ENCODE results near the gene RNGTT. TPM values are rescaled to one million over a fixed set of nuclear protein-coding genes. Genes with fewer than 3 reads are reported as not detected.

RNGTT gene
- total and polyA plus RNA-seq, 10 of the 15 experiments (the other 5 are each of a cell fraction or from before 2014, with no cell fraction given) = 7.7 to 30.4 (median 22.2) TPM

- no peak for TF ChIP-seq PRDM15 (CRISPR knock-in tag; IDR thresholded peaks at IDR 0.05)
- TF ChIP-seq JUNB (IDR thresholded peaks at IDR 0.05) = 0 out of 2 replicates have a peak, but pooled peaks have one; percentile 22
- TF ChIP-seq BRCA1 (IDR thresholded peaks at IDR 0.05; ENCODE audit: low read depth, low read length) = no peak
- TF ChIP-seq TCF12 (IDR thresholded peaks at IDR 0.05; ENCODE audit: low read depth, low read length) = no peak
- TF ChIP-seq USF2 (IDR thresholded peaks at IDR 0.05; ENCODE audit: borderline replicate concordance, low read depth, low read length) = no peak; the same call in 1 of the 2 replicates
- no peak for TF ChIP-seq STAT1 (conservative IDR thresholded peaks at IDR 0.05)
- no peak for TF ChIP-seq PAX8 (IDR thresholded peaks at IDR 0.05)
- 0 out of 2 replicates have a peak, but pooled peaks have one; percentile 73 for TF ChIP-seq CBX5 (IDR thresholded peaks at IDR 0.05; ENCODE audit: low read depth)
- peak; percentile 47; the same call in 1 of the 2 replicates for TF ChIP-seq ZNF592 (IDR thresholded peaks at IDR 0.05)
- peak; percentile 86 for TF ChIP-seq NFIC (IDR thresholded peaks at IDR 0.05; ENCODE audit: low read depth, low read length)
- no peak for TF ChIP-seq PML (IDR thresholded peaks at IDR 0.05; ENCODE audit: low read length)
- no peak for TF ChIP-seq KLF5 (IDR thresholded peaks at IDR 0.05; ENCODE audit: partially characterized antibody)
- TF ChIP-seq RUNX3 (IDR thresholded peaks at IDR 0.05; ENCODE audit: low read length) = peak; percentile 96
- TF ChIP-seq ATF7 (IDR thresholded peaks at IDR 0.05; ENCODE audit: low read depth) = peak; percentile 94
- 0 out of 2 replicates have a peak, but pooled peaks have one; percentile 36 for TF ChIP-seq IRF4 (IDR thresholded peaks at IDR 0.05; ENCODE audit: low read depth, low read length)
- TF ChIP-seq CBFB (IDR thresholded peaks at IDR 0.05; ENCODE audit: low read depth) = peak; percentile 52; the same call in 1 of the 2 replicates
- TF ChIP-seq TBL1XR1 (IDR thresholded peaks at IDR 0.05; ENCODE audit: low read depth, low read length) = peak; percentile 76; the same call in 1 of the 2 replicates
- no peak for TF ChIP-seq PBX3 (IDR thresholded peaks at IDR 0.05; ENCODE audit: insufficient replicate concordance, low read depth, low read length)
- TF ChIP-seq NFYB (IDR thresholded peaks at IDR 0.05; ENCODE audit: insufficient read depth, low read depth, low read length) = no peak
- TF ChIP-seq TAF1 (IDR thresholded peaks at IDR 0.05; ENCODE audit: borderline replicate concordance, low read depth, low read length) = no peak
- no peak for TF ChIP-seq ZNF217 (IDR thresholded peaks at IDR 0.05)
- peak; percentile 86 for TF ChIP-seq MTA2 (IDR thresholded peaks at IDR 0.05; ENCODE audit: low read depth)
Observed at GRCh38 chr6:88705601-88706000, 257.8 kb downstream of the RNGTT start (continued).
